HT-29 (cell line): ENCODE results near the gene PODNL1. TPM values are rescaled to one million over a fixed set of nuclear protein-coding genes. Genes with fewer than 3 reads are reported as not detected.

Source experiments
- DNase-seq: peaks from one replicate; pipeline ENCODE4 v3.0.0-alpha.2; 2015; ENCODE audit warnings: low spot score
- total RNA-seq: library from RNA; depleted of rRNA; stranded (reverse); fragments of >200 nt; shearing (Covaris generic); gene quantifications from 2 replicates; pipeline ENCODE4 v1.2.3, GENCODE V29; 2014; rRNA removed

The PODNL1 gene
- total RNA-seq, 1 experiment from 2014 or later: 1.1 TPM

GRCh38 chr19:13896227-13896626 lies 42.0 kb downstream of the PODNL1 start:
- no peak for DNase-seq

GRCh38 chr19:13894552-13894951 lies 43.7 kb downstream of the PODNL1 start:
- DNase-seq: no peak

DNA sequence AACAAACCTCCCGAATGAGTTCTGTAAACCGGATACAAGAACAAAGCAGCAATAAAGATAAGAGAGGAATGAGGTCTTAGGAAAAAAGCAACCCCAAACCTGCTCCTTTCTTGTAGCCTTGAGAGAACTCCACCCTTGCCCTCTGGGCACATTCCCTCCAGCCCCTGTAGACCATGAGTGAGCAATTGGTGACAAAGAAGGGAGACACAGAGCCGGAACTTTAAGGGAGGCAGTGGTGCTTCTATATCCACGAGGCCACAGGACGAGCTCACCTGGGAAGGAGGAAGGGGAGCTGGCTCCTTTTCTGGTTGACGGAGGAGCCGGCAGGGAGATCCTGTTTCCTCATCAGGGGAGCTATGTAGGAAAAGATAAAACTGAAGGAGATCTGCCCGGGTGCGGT lies 45.3 kb downstream of the PODNL1 start:
- no peak for DNase-seq

DNA sequence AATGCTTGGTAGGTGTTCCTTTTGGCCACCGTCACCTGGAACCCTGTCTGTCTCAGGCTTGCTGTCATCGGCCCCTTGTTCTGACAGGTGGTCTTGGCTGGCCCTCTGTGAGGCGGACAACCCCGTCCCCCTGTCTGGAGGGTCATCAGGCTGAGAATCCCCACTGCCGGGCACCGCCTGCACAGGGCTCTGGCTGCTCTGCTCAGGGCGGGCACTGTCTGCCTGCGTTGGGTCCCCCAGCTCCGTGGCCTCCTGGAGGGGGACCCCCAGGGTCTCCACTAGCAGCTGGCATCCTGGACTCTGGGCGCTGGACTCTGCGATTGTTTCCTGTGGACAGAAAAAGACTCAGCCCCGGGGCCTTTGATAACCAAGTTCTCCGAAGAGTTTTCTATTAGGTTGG lies 48.1 kb downstream of the PODNL1 start:
- DNase-seq: no peak

GRCh38 chr19:13888281-13888680 lies 49.9 kb downstream of the PODNL1 start:
- no peak for DNase-seq

GRCh38 chr19:13887517-13887916 lies 50.7 kb downstream of the PODNL1 start:
- no peak for DNase-seq

GRCh38 chr19:13887018-13887436 lies 51.2 kb downstream of the PODNL1 start:
- no peak for DNase-seq

DNA sequence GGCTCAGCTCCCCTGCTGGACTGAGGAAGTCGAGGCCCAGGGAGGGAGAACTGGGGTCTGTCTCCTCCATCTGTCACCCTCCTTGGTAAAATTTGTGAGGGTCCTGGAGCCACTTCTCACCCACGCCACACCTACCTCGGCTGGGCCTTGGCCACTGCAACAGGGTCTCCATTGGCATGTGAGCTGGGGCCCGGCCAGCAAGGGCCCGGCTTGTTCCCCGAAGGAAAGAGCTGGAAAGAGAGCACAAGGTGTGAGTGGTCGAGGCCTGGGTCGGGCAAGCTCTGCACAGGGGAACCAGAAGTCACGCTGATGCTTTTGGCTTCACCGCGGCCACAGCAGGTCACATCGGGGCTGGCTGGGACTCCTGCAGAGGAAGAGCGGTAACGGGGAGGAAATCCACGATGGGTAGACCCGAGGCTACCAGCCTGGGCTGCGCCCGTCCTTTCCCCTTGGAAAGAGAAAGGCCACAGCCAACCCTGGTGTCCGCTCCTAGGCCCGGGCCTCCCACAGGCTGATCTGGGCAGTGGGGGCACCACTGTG lies 52.3 kb downstream of the PODNL1 start:
- DNase-seq: no peak

- DNase-seq: no peak
Measured at GRCh38 chr19:13884726-13885591, 53.3 kb downstream of the PODNL1 start.

DNA sequence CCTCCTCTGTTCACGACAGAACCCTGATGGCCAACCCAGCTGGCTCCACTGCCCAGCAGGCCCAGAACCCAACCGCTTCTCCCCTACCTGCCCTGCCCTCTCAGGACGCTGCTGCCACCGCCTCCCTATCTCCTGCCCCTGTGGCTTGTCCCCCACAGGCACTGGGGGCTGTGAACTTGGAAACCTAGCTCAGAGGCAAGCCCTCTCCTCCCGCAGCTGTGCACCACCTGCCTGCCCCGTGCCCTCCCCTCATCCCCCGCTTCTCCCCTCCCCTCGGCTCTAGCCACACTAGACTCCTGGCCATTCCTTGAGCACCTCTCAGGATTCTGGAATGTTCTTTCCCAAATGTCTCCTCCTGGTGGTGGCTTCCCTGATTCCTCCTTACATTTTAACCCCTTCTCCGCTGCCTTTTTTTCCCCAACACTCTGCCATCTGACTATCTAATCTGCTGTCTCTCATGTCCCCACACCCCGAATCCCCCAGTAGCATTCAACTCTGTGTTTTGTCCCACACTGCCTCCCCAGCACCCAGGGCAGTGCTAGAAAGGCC lies 54.6 kb downstream of the PODNL1 start:
- no peak for DNase-seq

DNA sequence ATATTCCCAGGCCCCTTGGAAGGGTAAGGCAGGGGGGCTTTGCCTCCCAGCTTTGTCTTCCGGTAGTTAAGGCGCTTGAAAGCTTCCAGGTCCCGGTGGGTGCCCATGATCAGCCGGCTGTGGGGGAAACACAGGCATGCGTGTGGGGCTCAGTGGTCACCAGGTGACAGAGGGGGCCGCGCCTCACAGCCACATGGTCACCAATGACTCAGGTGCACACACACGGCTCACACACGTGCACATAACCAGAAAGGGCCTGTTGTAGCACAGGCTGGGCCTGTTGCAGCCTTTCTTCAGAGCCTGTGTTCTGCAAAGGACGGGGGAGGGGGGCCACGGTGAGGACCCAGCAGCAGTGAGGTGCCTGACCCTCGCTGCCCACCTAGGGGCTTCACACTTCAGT lies 55.4 kb downstream of the PODNL1 start:
- DNase-seq: no peak

DNA sequence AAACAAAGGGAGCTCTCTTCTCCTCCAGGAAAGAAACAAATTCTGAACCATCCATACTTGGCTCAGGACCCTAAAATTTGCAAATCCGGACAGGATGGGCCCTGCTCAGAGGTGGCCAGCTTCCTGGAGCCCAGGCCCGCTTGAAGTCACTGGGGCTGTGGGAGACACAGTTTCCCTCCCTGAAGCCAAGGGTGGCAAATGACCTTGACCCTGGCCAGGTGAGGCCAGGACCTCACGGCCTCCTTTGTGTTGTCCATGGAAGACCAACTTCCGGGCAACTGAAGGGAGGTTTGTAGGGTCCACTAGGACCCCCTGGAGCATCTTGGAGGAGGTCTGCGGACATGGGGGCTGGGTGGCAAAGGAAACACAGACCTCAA lies 55.8 kb downstream of the PODNL1 start:
- DNase-seq: no peak

- no peak for DNase-seq
Measured at GRCh38 chr19:13881692-13882418, 56.4 kb downstream of the PODNL1 start.

- DNase-seq: no peak
Measured at GRCh38 chr19:13881251-13881691, 56.9 kb downstream of the PODNL1 start.

Other genes with a start within 250 kb of the PODNL1 start
- gene MRI1, start 173.9 kb downstream of the PODNL1 start, total RNA-seq: 21.9 and 22.2 TPM in 2 replicates
- 115 and 182 TPM in 2 replicates for gene C19orf53, start 164.0 kb downstream of the PODNL1 start, total RNA-seq
- gene ZSWIM4, start 143.0 kb downstream of the PODNL1 start, total RNA-seq: 4.3 and 4.4 TPM in 2 replicates
- gene NANOS3, start 61.3 kb downstream of the PODNL1 start, total RNA-seq: not detected in 2 replicates
- 2.2 and 3.9 TPM in 2 replicates for gene BRME1, start 32.3 kb downstream of the PODNL1 start, total RNA-seq
- 36.0 and 39.6 TPM in 2 replicates for gene CC2D1A, start 32.2 kb downstream of the PODNL1 start, total RNA-seq
- 46.6 and 47.2 TPM in 2 replicates for gene DCAF15, start 14.1 kb upstream of the PODNL1 start, total RNA-seq
- 6.0 and 6.2 TPM in 2 replicates for gene RFX1, start 67.9 kb upstream of the PODNL1 start, total RNA-seq
- gene RLN3, start 89.7 kb upstream of the PODNL1 start, total RNA-seq: not detected in 2 replicates
- gene IL27RA, start 93.3 kb upstream of the PODNL1 start, total RNA-seq: 0.10 TPM in 1 of 2 replicates, not detected in the other
- gene PALM3, start 123.7 kb upstream of the PODNL1 start, total RNA-seq: 0.08 and 0.20 TPM in 2 replicates
- gene MISP3, start 134.4 kb upstream of the PODNL1 start, total RNA-seq: 0.37 and 0.74 TPM in 2 replicates
- not detected in 2 replicates for gene C19orf67, start 147.4 kb upstream of the PODNL1 start, total RNA-seq
- gene SAMD1, start 152.3 kb upstream of the PODNL1 start, total RNA-seq: 71.7 and 89.0 TPM in 2 replicates
- 19.4 and 25.0 TPM in 2 replicates for gene PRKACA, start 179.3 kb upstream of the PODNL1 start, total RNA-seq
- gene ASF1B, start 198.2 kb upstream of the PODNL1 start, total RNA-seq: 95.9 and 102 TPM in 2 replicates